Inflammatory macrophage (primary cell): ENCODE measurements around the gene MTHFS.

Experiments
- DNase-seq, 2 donors: peaks; one replicate each; pipeline ENCODE4 v3.0.0-alpha.2; 2020 to 2022

Gene MTHFS

DNA sequence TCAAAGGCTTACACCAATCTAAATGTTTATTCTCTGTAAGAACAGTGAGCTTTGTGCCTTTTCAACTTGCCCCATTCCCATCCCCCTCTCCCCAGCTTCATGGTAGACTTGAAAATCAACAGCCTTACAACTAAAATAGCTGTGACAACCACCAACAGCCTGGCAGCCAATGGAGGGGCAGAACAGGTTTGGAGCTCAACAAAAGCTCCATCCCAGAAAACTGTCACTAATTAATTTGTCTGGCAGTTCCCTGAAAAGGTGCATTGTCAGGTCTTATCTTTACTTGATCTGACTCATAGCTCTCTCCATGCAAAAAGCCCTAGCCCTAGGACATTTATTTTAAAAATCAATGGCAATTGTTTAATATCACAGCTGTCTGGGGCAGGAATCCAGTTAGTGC is 22.6 kb downstream of the MTHFS start:
- DNase-seq: no peak

DNA sequence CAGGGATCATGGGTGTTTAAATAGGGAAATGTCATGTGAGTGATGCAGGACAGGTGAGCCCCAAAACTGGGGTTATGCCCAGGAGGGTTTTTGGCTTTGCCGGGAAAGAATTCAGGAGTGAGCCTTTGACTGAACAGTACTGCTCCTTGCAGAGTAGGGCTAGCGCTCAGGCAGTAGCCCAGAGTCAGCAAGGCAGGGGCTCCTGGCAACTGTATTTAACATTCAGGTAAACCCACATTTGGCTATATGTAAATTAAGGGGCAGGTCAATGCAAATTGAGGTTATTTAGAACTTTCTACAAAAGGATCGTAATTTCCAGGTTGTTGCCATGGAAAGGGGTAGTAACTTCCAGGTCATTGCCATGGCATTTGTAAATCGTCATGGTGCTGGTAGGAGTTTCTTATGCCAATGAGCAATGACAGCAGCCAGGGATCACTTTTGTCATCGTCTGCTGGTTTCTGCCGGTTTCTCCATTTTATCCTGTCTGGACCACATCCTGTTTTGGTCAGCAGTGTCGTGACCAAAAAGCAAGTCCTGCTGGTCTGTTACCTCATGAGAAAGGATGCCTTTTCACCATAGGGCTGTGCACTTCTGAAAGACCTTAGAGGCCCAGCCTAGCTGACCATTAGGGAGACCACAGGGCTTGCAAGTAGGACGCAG is 24.3 kb downstream of the MTHFS start:
- DNase-seq: peak; percentile 86 to 87

DNA sequence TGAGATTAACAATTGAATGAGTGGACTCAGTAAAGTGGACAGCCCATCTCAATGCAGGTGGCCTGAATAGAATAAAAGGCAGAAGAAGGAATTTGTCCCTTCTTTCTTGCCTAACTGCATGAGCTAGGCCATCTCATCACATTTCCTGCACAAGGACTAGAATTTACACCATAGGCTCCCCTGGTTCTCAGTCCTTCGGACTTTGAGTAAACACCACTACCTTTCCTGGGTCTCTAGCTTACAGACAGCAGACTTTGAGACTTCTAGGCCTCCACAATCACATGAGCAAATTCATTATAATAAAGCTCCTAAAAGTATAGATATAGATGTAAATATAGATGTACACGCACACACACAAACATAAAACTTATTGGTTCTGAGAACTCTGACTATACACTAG is 28.3 kb downstream of the MTHFS start:
- DNase-seq: no peak

DNA sequence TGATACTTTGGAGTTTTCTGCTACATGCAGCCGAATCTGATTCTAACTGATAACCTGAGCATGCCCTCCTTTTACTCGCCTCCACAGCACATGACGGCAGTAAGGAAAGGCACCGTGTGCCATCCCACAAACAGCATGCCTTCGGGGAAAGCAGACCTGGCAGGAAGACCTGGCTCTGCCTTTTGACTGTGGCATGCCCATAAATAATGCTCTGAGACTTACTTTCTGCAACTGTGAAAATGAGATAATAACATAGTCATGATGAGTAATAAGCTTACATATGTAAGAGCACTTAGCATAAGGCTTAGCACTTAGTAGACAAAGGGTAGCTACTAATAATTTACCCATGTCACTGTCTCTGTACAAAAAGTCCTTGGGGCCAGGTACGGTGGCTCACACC is 32.9 kb downstream of the MTHFS start:
- DNase-seq: no peak

DNA sequence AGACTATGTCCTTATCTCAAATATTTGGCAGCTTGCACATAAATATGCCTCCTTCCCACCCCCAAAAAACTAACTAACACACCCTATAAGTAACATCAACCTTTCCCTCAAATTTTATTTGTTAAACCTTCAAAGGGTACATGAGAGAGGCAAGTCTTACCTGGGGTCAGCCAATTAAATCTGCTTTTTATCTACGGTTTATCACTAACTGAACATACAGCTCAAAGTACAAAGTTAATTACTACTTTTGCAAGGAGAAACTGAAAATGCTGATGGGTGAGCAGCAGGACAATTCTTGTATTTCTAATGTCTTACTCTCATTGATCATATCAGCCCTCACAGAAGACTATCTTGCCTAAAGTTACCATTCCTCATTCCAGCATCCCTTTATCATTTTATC is 34.6 kb downstream of the MTHFS start:
- DNase-seq: no peak

DNA sequence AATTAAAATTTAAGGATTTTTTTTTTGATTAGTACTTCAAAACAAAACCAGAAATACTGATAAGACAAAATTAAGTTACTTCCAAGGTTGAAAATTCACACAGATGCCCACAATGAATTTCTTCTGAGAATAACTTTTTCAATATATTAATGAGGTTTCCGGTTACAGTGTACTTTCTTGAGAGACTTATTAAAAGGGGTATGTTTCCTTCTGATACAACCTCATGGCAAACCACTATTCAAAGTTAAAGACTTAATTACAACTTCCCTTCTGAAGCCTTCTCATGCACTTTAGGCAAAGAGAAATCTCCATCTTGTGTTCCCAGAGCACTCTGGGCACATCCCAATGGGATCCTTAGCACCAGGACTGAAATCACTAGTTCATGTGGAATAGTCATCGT is 36.2 kb downstream of the MTHFS start:
- no peak for DNase-seq

DNA sequence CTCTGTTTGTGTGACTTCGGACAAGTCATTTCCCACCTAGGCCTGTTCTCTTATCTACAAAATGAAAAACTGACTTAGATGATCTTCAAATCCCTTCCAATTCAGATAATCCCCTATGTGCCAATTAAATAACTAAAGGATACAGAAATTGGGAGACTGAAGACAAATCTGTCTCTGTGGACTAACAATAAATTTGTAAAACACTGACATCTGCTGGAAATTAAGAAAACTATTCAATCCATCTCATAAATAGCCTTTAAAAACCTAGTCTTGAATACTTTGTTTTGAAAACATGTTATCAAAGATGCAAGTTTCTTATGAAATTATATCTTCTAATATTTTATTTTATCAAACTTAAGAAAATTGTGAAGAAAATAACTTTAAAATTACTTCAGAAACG is 38.3 kb downstream of the MTHFS start:
- no peak for DNase-seq

DNA sequence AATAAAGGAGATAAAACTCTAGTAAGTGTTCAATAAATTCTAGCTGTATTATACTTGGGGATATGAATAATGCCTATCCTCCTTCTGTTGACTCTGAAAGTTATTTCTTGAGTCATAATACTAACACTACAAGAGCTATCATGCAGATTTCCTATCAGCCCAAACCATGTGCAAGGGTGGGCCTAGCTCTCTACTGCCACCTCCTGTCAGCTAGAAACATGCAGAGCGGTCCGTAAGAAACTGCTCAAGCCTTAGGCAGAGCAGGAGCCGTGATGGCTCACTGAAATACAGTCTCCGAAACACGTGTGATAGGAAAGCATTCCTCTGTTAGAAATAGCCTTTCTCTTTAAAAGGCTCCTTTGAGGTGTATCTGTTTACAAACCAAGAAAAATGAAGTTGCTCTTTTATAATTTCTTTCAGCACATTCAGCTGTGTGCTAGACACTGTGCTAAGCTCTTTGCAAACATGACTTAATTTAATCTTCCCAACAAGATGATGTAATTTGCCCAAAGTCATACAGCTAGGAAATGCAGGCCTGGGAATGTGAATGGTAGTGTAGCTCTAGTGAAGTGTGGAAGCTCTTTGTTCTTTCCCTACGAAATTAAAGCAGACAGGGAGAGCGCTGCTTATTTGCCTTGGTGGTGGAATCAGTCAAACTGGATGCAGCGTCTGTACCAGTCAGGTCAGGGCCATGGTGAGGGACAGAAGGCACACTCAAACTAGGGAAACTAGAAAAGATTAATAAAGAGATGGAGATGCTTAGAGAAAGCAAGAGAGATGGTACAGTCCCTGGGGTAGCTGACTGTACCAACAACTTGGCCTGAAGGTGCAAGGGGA is 43.1 kb downstream of the MTHFS start:
- DNase-seq: peak; percentile 69 to 75

DNA sequence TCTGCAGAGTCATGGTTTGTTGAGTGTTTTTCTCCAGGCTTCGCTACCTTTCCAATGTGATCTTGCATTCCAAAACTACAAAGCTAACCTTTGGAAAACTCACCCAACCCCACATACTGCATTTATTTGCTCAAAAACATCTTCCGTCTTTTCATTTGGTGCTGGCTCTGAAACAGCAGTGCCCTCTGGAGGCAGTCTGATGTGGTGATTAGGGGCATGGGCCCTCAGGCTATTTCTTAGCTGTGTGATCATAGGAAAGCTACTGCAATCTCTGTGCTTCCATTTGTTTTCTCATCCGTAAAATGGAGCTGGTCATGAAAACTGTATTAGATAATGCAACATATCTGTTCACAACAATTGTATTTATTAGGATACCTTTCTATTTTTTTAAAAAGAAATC is 47.0 kb downstream of the MTHFS start:
- DNase-seq: peak; percentile 28 to 51

DNA sequence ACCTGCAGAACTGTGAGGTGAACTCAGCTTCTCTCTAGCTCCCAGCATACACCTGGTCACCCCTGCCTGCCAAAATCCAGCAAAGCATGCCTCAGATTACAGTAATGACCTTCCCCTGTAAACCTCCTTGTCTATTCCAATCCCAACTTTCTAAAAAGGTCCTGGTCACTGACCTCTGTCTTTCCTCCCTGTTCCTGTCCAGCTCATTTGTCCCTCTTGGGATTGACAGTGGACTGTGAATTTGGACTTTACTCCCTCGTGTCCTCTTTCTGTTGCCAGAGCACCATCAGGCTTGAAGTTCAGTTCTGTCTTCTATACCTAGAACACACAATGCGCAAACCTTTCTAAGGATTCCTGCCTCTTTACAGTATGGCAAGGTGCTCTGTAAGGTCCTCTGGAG is 50.3 kb downstream of the MTHFS start:
- no peak for DNase-seq

DNA sequence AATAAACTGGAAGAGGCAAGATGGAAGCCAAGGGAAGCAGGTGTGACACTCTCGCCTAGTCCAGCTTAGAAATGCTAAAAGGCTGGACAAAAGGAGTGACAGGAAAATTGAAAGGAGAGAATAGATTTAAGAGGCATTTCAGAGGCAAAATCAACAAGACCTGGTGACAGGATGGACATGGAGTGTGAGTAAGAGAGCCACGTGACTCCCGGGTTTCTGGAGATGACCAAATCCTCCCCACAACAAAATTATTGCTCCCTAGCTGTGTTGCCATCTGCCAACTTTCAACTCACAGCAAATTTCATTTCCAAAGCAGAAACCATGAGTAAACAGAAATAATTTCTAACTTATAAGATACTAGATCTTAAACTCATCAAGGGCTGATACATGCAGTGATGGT is 52.6 kb downstream of the MTHFS start:
- peak in 1 of 2 donors; percentile 44 for DNase-seq

DNA sequence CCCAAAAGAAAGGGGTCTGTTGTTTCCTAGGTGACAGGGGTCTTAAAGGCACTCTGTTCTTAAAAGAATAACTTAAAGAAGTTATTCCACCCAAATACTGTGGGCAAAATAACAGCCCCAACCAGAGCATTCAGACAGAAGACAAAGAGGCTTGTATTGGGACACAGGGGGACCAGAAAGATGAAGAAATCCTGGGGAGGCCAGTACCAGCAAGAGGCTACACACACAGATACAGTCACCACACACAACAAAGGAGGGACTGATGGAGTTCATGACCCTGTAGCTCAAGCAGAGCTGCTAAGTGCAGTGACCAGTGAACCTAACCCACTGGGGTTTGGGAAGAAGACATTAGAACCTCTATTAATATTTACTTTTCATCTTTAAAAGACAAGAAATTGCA is 59.0 kb downstream of the MTHFS start:
- no peak for DNase-seq

DNA sequence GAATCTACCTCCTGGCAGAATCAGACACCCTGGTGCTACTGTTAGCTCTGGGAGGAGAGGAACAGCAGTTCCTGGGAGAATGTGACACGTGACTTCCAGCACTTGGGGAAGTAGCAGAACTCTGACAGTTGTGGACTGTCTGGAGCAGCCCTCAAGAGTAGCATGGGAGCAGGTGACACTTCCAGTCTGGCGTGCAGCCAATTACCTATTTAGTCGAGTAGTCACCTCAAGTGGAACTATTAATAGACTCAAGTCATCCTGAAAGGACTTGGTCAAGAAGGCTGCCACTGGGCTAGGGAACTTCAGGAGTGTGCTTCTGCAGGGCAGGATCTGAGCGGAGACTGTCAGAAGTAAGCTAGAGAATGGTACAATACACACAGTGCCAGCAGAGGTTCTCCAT is 62.3 kb downstream of the MTHFS start:
- peak; percentile 14 to 44 for DNase-seq

DNA sequence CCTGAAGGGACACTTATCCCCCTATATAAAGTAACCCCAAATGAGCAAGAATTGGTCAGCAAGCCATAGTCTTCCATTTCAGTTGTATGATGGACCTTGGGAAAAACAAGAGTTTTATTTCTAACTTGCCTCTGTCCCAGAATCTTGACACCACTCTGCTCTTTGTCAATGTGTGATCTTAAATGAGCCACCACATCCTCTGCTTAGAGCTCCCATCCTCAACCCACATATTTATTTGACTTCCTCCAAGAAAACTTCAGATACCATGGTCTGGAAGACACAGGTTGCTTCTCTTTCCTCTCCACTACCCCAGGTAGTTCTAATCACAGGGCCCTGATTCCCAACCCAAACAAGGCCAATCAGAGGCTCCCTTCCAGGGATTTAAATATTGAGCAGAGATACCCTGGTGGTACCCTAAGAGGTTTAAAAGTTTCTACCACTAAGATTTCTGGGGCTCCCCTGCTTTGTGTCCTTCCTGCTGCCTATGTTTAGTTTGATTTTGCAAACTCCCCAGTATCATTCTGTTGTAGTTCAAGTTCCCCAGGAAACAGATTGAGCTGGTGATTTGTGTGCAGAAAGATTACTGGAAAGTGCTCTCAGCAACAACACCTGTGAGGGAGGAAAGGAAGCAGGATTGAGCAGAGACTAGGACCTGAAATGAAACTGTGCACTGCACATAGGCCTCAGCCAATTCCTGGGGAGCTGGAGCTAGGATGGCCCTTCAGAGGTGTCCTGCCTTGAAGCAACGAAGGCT is 64.3 kb downstream of the MTHFS start:
- DNase-seq: no peak

DNA sequence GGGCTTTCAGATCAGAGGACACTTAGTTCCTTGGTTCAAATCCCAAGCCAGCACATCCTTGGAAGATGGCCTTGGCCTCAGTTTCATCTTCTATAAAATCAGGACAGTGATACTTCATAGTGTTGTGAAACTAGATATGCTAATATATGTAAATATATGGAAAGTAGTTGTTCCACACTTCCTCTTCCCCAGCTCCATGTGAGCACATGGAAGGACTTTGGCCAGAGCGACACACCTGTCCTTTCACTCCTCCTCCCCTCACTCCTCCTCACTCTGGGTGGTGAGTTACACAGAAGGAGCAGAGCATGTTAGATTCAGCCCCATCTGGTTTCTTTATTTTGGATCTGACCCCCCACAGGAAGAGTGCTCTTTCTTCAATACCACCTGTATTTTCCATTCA is 65.2 kb downstream of the MTHFS start:
- no peak for DNase-seq

DNA sequence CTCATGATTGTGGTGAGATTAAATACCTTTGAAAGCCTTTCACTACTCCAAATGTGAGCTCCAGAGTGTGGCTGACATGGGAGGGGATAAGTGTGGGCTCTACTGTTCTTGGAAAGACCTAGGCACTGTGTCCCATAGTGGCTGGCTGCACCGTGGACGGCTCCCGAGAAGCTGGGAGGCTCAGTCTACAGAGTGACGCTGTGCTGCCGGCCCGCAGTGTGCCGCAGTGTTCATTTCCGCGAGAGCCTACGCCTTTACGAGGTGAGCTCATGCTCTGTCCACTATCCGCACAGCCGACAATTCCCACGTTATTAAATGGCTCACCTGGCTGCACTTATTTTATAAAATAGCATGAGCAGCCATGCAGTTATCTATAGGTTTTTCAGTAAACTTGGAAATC is 66.9 kb downstream of the MTHFS start:
- no peak for DNase-seq

DNA sequence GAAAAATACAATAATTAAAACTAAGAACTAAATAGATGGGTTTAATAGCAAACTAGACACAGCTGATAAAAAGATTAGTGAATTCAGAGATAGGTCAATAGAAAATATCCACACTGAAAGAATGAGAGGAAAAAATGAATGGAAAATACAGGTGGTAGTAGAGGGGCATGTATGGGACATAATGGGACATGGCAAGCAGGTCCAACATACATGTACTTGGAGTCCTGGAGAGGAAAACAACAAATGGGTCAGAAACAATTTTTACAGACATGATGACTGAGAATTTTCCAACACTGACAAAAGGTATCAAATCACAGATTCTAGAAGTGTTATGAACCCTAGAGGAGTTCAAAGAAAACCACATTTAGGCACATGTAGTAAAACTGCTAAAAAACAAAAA is 68.4 kb downstream of the MTHFS start:
- no peak for DNase-seq

DNA sequence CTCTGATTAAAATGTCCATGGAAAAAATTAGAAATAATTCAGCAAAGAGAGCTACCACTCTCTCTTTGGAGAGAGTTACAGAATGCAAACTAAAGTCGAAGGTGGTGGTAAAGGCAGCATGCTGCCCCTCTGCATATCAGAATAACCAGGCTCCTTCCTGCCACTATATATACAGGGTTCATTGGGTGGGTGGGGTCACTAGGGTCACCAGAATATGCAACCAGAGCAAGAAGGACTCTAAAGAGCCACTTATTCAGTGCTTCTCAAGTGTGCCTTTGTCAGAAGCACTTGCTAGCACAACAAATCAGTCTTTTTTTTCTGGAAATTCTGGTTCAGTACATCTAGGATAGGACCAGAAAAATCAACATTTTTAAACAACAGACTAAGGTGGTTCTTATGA is 70.0 kb downstream of the MTHFS start:
- no peak for DNase-seq

DNA sequence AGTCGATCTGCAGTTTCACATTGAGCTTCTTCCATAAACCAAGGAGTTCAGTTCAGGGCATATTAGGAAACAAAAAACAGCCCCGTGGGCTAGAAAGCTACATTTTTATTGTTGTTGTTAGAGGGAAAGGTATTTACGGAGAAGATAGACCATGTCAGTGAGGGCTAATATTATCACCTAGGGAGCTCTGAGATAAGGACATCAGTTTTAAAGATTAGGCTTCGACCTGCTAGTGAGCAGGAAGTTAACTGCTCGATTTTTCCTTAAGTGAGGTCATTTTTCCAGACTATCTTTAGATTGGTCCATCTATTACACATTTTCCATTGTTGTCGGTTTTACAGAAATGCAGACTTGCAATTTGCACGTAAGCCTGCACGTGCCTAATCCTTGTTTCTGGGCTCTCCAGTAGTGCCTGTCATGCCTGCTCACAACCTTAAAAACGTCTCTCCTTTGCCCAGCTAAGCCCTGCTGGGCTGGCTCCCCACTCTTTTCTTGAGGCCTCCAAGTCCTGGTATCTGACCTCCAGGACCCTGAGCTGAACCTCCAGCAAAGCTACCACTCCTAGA is 72.6 kb downstream of the MTHFS start:
- DNase-seq: no peak

DNA sequence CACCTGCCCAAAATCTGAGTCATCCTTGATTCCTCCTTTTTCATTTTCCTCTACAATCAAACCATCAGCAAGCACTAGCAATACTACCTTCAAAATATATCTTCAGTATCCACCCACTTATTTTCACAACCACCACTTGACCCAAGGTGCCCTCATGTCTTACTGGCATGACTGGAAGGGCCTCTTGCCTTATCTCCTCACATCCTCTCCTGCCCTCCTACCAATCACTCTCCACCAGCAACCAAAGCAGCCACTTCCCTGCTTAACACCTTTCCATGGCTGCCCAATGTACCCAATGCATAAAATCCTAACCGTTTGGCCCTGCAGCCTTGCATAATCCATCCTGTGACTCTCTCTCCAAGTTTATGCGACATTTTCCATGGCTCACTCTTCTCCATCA is 76.0 kb downstream of the MTHFS start:
- no peak for DNase-seq

DNA sequence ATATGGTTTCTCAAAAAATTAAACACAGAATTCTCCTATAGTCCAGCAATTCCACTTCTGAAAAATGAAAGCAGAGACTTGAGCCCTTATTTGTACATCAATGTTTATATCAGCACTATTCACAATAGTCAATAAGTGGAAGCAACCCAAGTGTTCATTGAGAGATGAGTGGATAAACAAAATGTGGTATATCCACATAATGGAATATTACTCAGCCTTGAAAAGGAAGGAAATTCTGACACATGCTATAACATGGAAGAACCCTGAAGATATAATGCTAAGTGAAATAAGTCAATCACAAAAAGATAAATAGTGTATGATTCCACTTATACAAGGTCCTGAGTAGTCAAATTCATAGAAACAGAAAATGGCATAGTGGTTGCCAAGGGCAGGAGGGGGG is 76.6 kb downstream of the MTHFS start:
- no peak for DNase-seq

DNA sequence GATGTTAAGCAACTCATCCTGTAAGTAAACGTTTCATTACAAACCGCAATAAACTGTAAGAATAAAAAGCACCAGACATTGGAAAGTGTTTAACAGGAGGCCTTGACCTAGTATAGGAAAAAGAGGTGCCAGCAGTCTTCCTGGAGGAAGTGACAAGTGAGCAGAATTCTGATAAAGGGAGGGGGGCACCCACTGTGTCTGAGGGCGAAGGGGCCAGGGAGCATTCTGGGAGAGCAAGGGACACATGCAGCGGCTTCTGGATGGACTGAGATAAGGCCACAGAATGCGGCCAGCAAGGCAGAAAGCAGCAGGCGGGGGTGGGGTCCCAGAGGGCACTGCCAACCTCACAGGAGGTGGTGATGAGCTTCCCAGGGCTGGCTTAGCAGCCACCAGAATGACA is 80.2 kb downstream of the MTHFS start:
- DNase-seq: no peak

DNA sequence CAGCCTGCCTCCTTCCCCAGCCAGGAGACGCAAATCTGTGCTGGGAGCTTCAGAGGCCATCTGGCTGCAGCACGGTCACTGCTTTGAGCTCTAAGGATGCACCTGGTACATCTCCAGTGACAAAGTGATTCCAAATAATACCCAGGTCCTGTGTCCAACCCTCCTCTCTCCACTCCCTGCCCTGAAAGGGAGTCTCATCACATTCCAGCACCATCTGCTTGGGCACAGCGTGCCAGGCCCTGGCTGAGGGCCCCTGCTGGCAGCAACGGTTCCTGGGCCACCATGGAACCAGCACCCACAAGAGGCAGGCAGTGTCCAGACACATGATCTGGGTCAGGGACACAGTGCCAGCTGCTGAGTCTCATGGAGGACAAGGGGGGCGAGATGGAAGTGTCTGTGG is 81.3 kb downstream of the MTHFS start:
- no peak for DNase-seq
